ENCODE data around the gene SRRM4. TPM values are rescaled to one million over a fixed set of nuclear protein-coding genes. Genes with fewer than 3 reads are reported as not detected.

SRRM4 gene
- total RNA-seq, 2 donors from 2014 or later = 0.27 TPM; not detected in 1

DNA sequence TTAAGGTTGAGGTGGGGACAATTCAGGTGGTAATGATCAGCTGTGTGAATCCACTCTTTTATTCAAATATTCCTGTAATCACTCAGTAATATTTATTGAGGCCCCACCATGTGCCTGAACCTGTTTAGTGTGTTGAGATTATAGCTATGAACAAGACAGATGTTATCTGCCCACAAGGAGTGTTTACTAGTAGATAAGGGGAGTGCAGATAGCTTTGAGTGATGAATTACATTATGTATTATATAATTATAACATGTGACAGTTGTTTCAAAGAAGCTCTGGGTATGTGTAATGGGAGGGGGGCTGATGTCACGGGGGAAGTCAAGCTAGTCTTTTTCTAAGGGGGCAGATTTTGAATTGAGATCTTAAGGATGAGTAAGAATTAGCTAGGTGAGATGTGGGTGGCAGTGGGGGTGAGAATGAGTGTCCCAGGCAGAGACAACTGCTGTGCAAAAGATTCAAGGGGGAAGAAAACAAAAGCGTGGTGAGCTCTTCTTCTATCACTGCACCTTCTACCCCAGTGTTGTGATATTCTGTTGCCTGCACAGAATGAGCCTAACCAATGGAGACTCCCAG is 21.3 kb upstream of the SRRM4 start:
- H3K4me3 ChIP-seq = no peak overlapping the region
- no peak for TF ChIP-seq CTCF (IDR thresholded peaks at IDR 0.05)

DNA sequence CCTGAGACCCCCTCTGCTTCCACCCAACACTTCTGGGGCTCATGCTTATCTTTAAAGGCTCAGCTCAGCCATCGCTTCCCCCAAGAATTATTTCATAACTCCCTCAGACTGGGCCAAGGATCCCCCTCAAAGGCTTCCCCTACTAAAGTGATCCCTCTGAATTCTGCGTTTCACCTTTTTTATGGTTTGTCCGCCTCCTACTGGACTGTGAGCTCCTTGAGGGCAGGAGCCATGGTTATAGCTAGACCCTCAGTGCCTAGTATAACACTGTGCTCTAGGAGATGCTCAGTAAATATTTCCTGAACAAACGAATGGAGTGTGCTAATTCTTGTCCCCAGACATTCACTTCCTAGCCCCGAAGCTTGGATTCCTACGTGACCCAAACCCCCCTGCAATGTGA is 20.5 kb upstream of the SRRM4 start:
- no peaks in the 10 kb centered on the region for H3K36me3 ChIP-seq
- no peaks in the 10 kb centered on the region for H3K27me3 ChIP-seq
- H3K27ac ChIP-seq = no peak overlapping the region
- H3K9me3 ChIP-seq = no peaks in the 10 kb centered on the region
- no peak for DNase-seq
- intact Hi-C loops (cut with DNase I) = no loop called here
- H3K4me3 ChIP-seq = no peak overlapping the region
- no peak overlapping the region for H3K9ac ChIP-seq (ENCODE audit: low read depth in 2 of 2, low read length in 2 of 2)
- no peak for TF ChIP-seq CTCF (IDR thresholded peaks at IDR 0.05)
- no peaks in the 10 kb centered on the region for H3K4me1 ChIP-seq

More for the DNA sequence above, 21.3 kb upstream of the SRRM4 start:
- H3K9ac ChIP-seq (ENCODE audit: low read depth in 2 of 2, low read length in 2 of 2) = no peak overlapping the region
- no peaks in the 10 kb centered on the region for H3K27me3 ChIP-seq
- intact Hi-C loops (cut with DNase I) = no loop called here
- no peaks in the 10 kb centered on the region for H3K9me3 ChIP-seq
- no peak for DNase-seq
- no peaks in the 10 kb centered on the region for H3K36me3 ChIP-seq
- no peak overlapping the region for H3K27ac ChIP-seq
- H3K4me1 ChIP-seq = no peaks in the 10 kb centered on the region

DNA sequence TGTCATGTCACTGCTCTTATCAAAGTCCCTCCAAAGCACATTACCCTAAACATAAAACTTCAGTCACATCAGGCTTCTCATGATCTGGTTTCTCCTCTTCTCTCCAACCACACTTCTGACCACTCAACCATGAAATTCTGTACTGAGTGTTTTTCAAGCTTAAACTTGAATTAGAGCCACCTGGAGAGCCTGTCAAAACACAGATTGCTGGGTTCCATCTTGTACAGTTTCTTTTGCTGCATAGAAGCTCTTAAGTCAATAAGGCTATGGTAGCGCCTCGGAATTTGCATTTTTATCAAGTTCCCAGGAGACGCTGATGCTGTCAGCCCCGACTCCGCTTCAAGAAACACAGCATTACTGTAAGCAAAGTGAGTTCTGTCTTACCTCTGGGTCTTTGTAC is 16.4 kb upstream of the SRRM4 start:
- Histone ChIP-seq H3K4me1 (no peaks in the 10 kb centered on the region), H3K27me3 (no peaks in the 10 kb centered on the region), H3K9ac (ENCODE audit: low read depth in 2 of 2, low read length in 2 of 2) (no peak overlapping the region), H3K36me3 (no peaks in the 10 kb centered on the region), H3K27ac (no peak overlapping the region), H3K9me3 (no peaks in the 10 kb centered on the region), H3K4me3 (no peak overlapping the region)
- DNase-seq = no peak
- intact Hi-C loops (cut with DNase I) = no loop called here
- TF ChIP-seq CTCF (IDR thresholded peaks at IDR 0.05) = no peak

DNA sequence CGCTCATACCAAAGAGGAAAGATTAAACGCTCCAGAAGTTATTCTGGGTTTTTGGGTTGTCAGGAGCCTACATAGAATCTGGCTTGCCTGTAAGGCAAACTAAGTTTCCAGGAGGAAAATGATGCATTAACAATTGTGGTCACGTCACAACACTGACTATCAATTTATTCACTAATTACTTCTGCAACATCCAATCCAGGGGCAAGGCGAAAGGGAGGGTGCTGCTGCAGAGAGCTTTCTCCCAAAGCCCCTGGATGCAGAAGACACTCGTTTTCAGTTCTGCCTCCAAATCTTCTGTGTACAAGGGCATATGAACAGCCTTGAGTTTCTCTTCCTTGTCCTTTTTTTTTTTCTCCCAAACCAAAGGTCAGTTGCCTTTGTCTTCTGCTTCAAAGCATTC is 10.5 kb upstream of the SRRM4 start:
- Histone ChIP-seq H3K4me1 (no peaks in the 10 kb centered on the region), H3K27me3 (no peaks in the 10 kb centered on the region), H3K27ac (no peak overlapping the region), H3K9ac (ENCODE audit: low read depth in 2 of 2, low read length in 2 of 2) (no peak overlapping the region), H3K9me3 (no peaks in the 10 kb centered on the region), H3K36me3 (no peaks in the 10 kb centered on the region), H3K4me3 (no peak overlapping the region)
- intact Hi-C loops (cut with DNase I) = no loop called here
- DNase-seq = no peak
- no peak for TF ChIP-seq CTCF (IDR thresholded peaks at IDR 0.05)

GRCh38 chr12:118972982-118973381 is 8.4 kb upstream of the SRRM4 start:
- TF ChIP-seq CTCF (IDR thresholded peaks at IDR 0.05) = no peak
- Histone ChIP-seq H3K4me3 (no peak overlapping the region), H3K27me3 (no peaks in the 10 kb centered on the region)

More at GRCh38 chr12:118972982-118973381, 8.4 kb upstream of the SRRM4 start:
- H3K9me3 ChIP-seq = no peaks in the 10 kb centered on the region
- H3K36me3 ChIP-seq = no peaks in the 10 kb centered on the region
- intact Hi-C loops (cut with DNase I) = no loop called here
- no peak overlapping the region for H3K27ac ChIP-seq
- DNase-seq = no peak
- no peaks in the 10 kb centered on the region for H3K4me1 ChIP-seq
- H3K9ac ChIP-seq (ENCODE audit: low read depth in 2 of 2, low read length in 2 of 2) = no peak overlapping the region

Data from colonic mucosa (tissue), 4 donors.